GM23338 (cell line): Measurements from ENCODE around the gene PRR18. TPM values are rescaled to one million over a fixed set of nuclear protein-coding genes. Genes with fewer than 3 reads are reported as not detected.

Experiments used
- ATAC-seq: fragments of 200-7000 bp; cut with Tn5 transposase; 3 replicates; pipeline ENCODE4 v1.9.1; 2020
- DNase-seq: peaks from one replicate; pipeline ENCODE4 v3.0.0-alpha.2; 2015; ENCODE audit warnings: low spot score
- H2AFZ ChIP-seq: fragments of 200-600 bp; sonication (generic); 2 replicates; pipeline ENCODE4 v1.8.0; 2016; ENCODE audit warnings: antibody characterized with exemption, mild to moderate bottlenecking, moderate library complexity
- H3F3A ChIP-seq: fragments of 200-600 bp; sonication (generic); replicated peaks from 2 replicates; pipeline ENCODE4 v1.8.0; 2017; ENCODE audit warnings: antibody characterized with exemption, mixed run types, low read depth
- H3K27ac ChIP-seq: fragments of 200-600 bp; sonication (generic); 2 replicates; pipeline ENCODE4 v1.6.1; 2016; ENCODE audit warnings: low read depth
- H3K27me3 ChIP-seq: fragments of 200-600 bp; sonication (generic); 2 replicates; pipeline ENCODE4 v1.8.0; 2016; ENCODE audit warnings: mild to moderate bottlenecking, mixed run types, moderate library complexity; ENCODE audit not compliant: insufficient read depth
- H3K36me3 ChIP-seq: fragments of 200-600 bp; sonication (generic); 2 replicates; pipeline ENCODE4 v1.8.0; 2016; ENCODE audit warnings: mild to moderate bottlenecking; ENCODE audit not compliant: insufficient read depth
- H3K4me1 ChIP-seq: fragments of 200-600 bp; sonication (generic); 2 replicates; pipeline ENCODE4 v1.8.0; 2016; ENCODE audit warnings: mild to moderate bottlenecking, moderate library complexity; ENCODE audit not compliant: insufficient read depth
- H3K4me2 ChIP-seq: fragments of 200-600 bp; sonication (generic); 2 replicates; pipeline ENCODE4 v1.7.1; 2017; ENCODE audit warnings: mixed run types
- H3K4me3 ChIP-seq: fragments of 200-600 bp; sonication (generic); 2 replicates; pipeline ENCODE4 v1.6.1; 2016; ENCODE audit warnings: mixed run types
- H3K79me2 ChIP-seq: fragments of 200-600 bp; sonication (generic); replicated peaks from 2 replicates; pipeline ENCODE4 v1.8.0; 2017; ENCODE audit warnings: mild to moderate bottlenecking; ENCODE audit not compliant: insufficient read depth
- H3K9me2 ChIP-seq: fragments of 200-600 bp; sonication (generic); 2 replicates; pipeline ENCODE4 v1.8.0; 2017; ENCODE audit not compliant: insufficient read depth
- H4K20me1 ChIP-seq: fragments of 200-600 bp; sonication (generic); replicated peaks from 2 replicates; pipeline ENCODE4 v1.8.0; 2017; ENCODE audit warnings: mild to moderate bottlenecking; ENCODE audit not compliant: insufficient read depth
- H3K27ac Mint-ChIP-seq: 2 replicates; pipeline ENCODE4 v1.8.0; 2020; ENCODE audit warnings: inconsistent platforms, mild to moderate bottlenecking, moderate library complexity, mixed read lengths
- H3K27me3 Mint-ChIP-seq: 3 replicates; pipeline ENCODE4 v1.8.0; 2022; ENCODE audit warnings: low read depth, mild to moderate bottlenecking, moderate library complexity, mixed read lengths, inconsistent platforms; ENCODE audit not compliant: insufficient read depth, poor library complexity
- H3K36me3 Mint-ChIP-seq: 3 replicates; pipeline ENCODE4 v1.8.0; 2021; ENCODE audit warnings: low read depth, mild to moderate bottlenecking, inconsistent platforms, moderate library complexity, mixed read lengths
- H3K4me1 Mint-ChIP-seq: 3 replicates; pipeline ENCODE4 v1.8.0; 2020; ENCODE audit warnings: mild to moderate bottlenecking, inconsistent platforms, mixed read lengths
- H3K4me3 Mint-ChIP-seq: 3 replicates; pipeline ENCODE4 v1.8.0; 2021; ENCODE audit warnings: moderate library complexity, mild to moderate bottlenecking, inconsistent platforms, mixed read lengths
- H3K9me3 Mint-ChIP-seq: 3 replicates; pipeline ENCODE4 v1.8.0; 2020; ENCODE audit warnings: moderate library complexity, mild to moderate bottlenecking, inconsistent platforms, mixed read lengths
- CTCF ChIP-seq, 2 experiments: fragments of 200-600 bp in 1 of 2; sonication (generic) in 1 of 2; conservative IDR thresholded peaks; 2 replicates each; pipeline versions ENCODE4 v1.5.1 to v1.6.1; 2016 to 2017; ENCODE audit warnings: antibody characterized with exemption in 2 of 2, low read depth in 2 of 2, mild to moderate bottlenecking in 2 of 2, moderate library complexity in 1 of 2
- EZH2 ChIP-seq: fragments of 200-600 bp; sonication (generic); IDR thresholded peaks from one replicate; pipeline ENCODE4 v1.8.0; 2017; ENCODE audit warnings: antibody characterized with exemption, mild to moderate bottlenecking, low read depth; ENCODE audit not compliant: unreplicated experiment
- EZH2phosphoT487 ChIP-seq: fragments of 200-600 bp; sonication (generic); IDR thresholded peaks from one replicate; pipeline ENCODE4 v1.8.1; 2018; ENCODE audit warnings: antibody characterized with exemption; ENCODE audit not compliant: unreplicated experiment
- POLR2AphosphoS5 ChIP-seq: IDR thresholded peaks from 2 replicates; pipeline ENCODE4 v1.6.1; 2016; ENCODE audit warnings: antibody characterized with exemption, low read depth
- REST ChIP-seq: IDR thresholded peaks from one replicate; pipeline ENCODE4 v1.6.1; 2018; ENCODE audit warnings: antibody characterized with exemption; ENCODE audit not compliant: unreplicated experiment
- ZNF462 ChIP-seq: fragments of 250-450 bp; sonication (Bioruptor Pico); IDR thresholded peaks from 2 replicates; pipeline ENCODE4 v1.5.0; 2020; ENCODE audit warnings: mild to moderate bottlenecking, moderate library complexity
- polyA plus RNA-seq: library from polyadenylated mRNA; unstranded; fragments of >200 nt; fragmentation: Nextera tagmentation; extraction: Ambion mirVana; gene quantifications from 2 replicates; pipeline ENCODE4 v1.2.1, GENCODE V29; 2016
- total RNA-seq: library from RNA; depleted of rRNA; stranded (reverse); fragments of >200 nt; shearing (Covaris generic); gene quantifications from 2 replicates; pipeline ENCODE4 v1.2.3, GENCODE V29; 2014

PRR18 gene
- total and polyA plus RNA-seq, 2 experiments from 2014 or later, result 0.24 TPM; not detected in 1

- H3K36me3 ChIP-seq, result no peaks in the 10 kb centered on the region
- no peak overlapping the region for H3K4me3 ChIP-seq
- H3K4me1 Mint-ChIP-seq, result no peaks in the 10 kb centered on the region
- no peaks in the 10 kb centered on the region for H3K9me2 ChIP-seq
- DNase-seq (peak; percentile 77), ATAC-seq (peak; percentile 93)
- no peak overlapping the region for H3K4me3 Mint-ChIP-seq
- H3K4me2 ChIP-seq, result no peak overlapping the region
- no peak for TF ChIP-seq EZH2phosphoT487
- TF ChIP-seq CTCF (conservative IDR thresholded peaks at IDR 0.05; ENCODE audit: low read depth in 2 of 2), result peak; percentile 93 to 98
- no peak overlapping the region for H3K27ac ChIP-seq
- H3K27ac Mint-ChIP-seq, result no peak overlapping the region
- H3K79me2 ChIP-seq, result no peaks in the 10 kb centered on the region
- no peak overlapping the region for H2AFZ ChIP-seq
- H3K9me3 Mint-ChIP-seq, result no peaks in the 10 kb centered on the region
- H4K20me1 ChIP-seq, result no peaks in the 10 kb centered on the region
- H3K4me1 ChIP-seq, result no peaks in the 10 kb centered on the region
- peaks cover 22% of the 10 kb centered on the region for H3K27me3 Mint-ChIP-seq
- no peaks in the 10 kb centered on the region for H3K36me3 Mint-ChIP-seq
- H3K27me3 ChIP-seq, result no peaks in the 10 kb centered on the region
- H3F3A ChIP-seq, result peaks cover 9% of the 10 kb centered on the region
These were observed 32.5 kb downstream of the PRR18 start for GRCh38 chr6:166275714-166276166.

- no peaks in the 10 kb centered on the region for H3K9me3 Mint-ChIP-seq
- Histone ChIP-seq H4K20me1 (no peaks in the 10 kb centered on the region), H2AFZ (no peak overlapping the region; the same call in 1 of the 2 replicates), H3K4me1 (no peaks in the 10 kb centered on the region), H3K4me2 (no peak overlapping the region), H3K27me3 (peaks cover 2% of the 10 kb centered on the region), H3K9me2 (no peaks in the 10 kb centered on the region), H3K79me2 (no peaks in the 10 kb centered on the region), H3F3A (peaks cover 9% of the 10 kb centered on the region), H3K4me3 (no peak overlapping the region), H3K36me3 (no peaks in the 10 kb centered on the region), H3K27ac (no peak overlapping the region)
- peaks cover 20% of the 10 kb centered on the region for H3K27me3 Mint-ChIP-seq
- ATAC-seq (no peak), DNase-seq (no peak)
- no peak overlapping the region for H3K4me3 Mint-ChIP-seq
- H3K4me1 Mint-ChIP-seq, result no peaks in the 10 kb centered on the region
- no peaks in the 10 kb centered on the region for H3K36me3 Mint-ChIP-seq
- no peak overlapping the region for H3K27ac Mint-ChIP-seq
- TF ChIP-seq EZH2 (no peak), CTCF (conservative IDR thresholded peaks at IDR 0.05; ENCODE audit: low read depth in 2 of 2) (no peak), REST (no peak), ZNF462 (CRISPR knock-in tag) (no peak), EZH2phosphoT487 (no peak), POLR2AphosphoS5 (no peak)
These were observed 33.3 kb downstream of the PRR18 start for GRCh38 chr6:166274739-166275370.
